GM12878 (cell line): ENCODE measurements around the gene ARHGAP19. TPM values are rescaled to one million over a fixed set of nuclear protein-coding genes. Genes with fewer than 3 reads are reported as not detected.

Source experiments
- ATAC-seq: fragments of 200-7000 bp; cut with Tn5 transposase; 3 replicates; pipeline ENCODE4 v1.9.1; 2020; ENCODE audit warnings: mild to moderate bottlenecking, moderate library complexity
- BruUV-seq: library from RNA; stranded (reverse); fragments of 400-500 nt; replicated peaks from 2 replicates; lab custom pipeline; 2021; lab: Mats Ljungman, UMichigan
- CTCF ChIA-PET: fragments of 300-600 bp; sonication (Branson Sonifier 250); formaldehyde crosslinking; extraction: SDS; loops from one replicate; lab custom pipeline; 2021; ENCODE audit warnings: inconsistent platforms; lab: Yijun Ruan, JAX
- POLR2A ChIA-PET: fragments of 350-600 bp; formaldehyde crosslinking; extraction: SDS; loops from one replicate; lab custom pipeline; 2021; ENCODE audit warnings: inconsistent platforms; lab: Charles Lee
- RAD21 ChIA-PET: fragments of 300-600 bp; sonication (Branson Sonifier 250); formaldehyde crosslinking; loops from one replicate; lab custom pipeline; 2023; ENCODE audit warnings: antibody characterized with exemption; ENCODE audit not compliant: unreplicated experiment; lab: Charles Lee
- SMC1A ChIA-PET: fragments of 300-600 bp; sonication (Branson Sonifier 250); formaldehyde crosslinking; loops from one replicate; lab custom pipeline; 2023; ENCODE audit not compliant: unreplicated experiment, uncharacterized antibody; lab: Charles Lee
- DNase-seq: peaks from one replicate; pipeline ENCODE4 v3.0.0-alpha.2; 2011; ENCODE audit warnings: low read depth, low spot score
- FAIRE-seq: peaks from 3 replicates; lab custom pipeline; 2011; peaks lifted over from hg19 to GRCh38; lab: Jason Lieb, UNC
- H2AFZ ChIP-seq: 2 replicates; pipeline ENCODE4 v1.6.0; 2011; ENCODE audit warnings: low read depth, low read length, control low read depth; ENCODE audit not compliant: control insufficient read depth
- H3K27ac ChIP-seq: 2 replicates; pipeline ENCODE4 v1.5.1; 2011; ENCODE audit warnings: control low read depth; ENCODE audit not compliant: control insufficient read depth, insufficient read depth
- H3K27me3 ChIP-seq, 2 experiments: replicated peaks in 1 of 2; 2 replicates each; pipeline versions ENCODE4 v1.6.0 to v1.6.1; 2011; ENCODE audit warnings: low read length in 1 of 2; ENCODE audit not compliant: control insufficient read depth in 2 of 2, insufficient read depth in 2 of 2
- H3K36me3 ChIP-seq, 2 experiments: 2 replicates each; pipeline ENCODE4 v1.5.1; 2011; ENCODE audit warnings: low read length in 1 of 2; ENCODE audit not compliant: control insufficient read depth in 2 of 2, insufficient read depth in 2 of 2
- H3K4me1 ChIP-seq: 2 replicates; pipeline ENCODE4 v1.6.1; 2011; ENCODE audit warnings: mild to moderate bottlenecking, low read length, moderate library complexity, mixed read lengths; ENCODE audit not compliant: control insufficient read depth, insufficient read depth
- H3K4me2 ChIP-seq: 2 replicates; pipeline ENCODE4 v1.6.0; 2011; ENCODE audit warnings: control low read depth; ENCODE audit not compliant: control insufficient read depth, insufficient read depth
- H3K4me3 ChIP-seq: fragments of 200-600 bp; sonication (generic); 2 replicates; pipeline ENCODE4 v1.5.1; 2016
- H3K79me2 ChIP-seq: 2 replicates; pipeline ENCODE4 v1.6.0; 2011; ENCODE audit warnings: low read length; ENCODE audit not compliant: control insufficient read depth, insufficient read depth
- H3K9ac ChIP-seq: 2 replicates; pipeline ENCODE4 v1.8.0; 2011; ENCODE audit warnings: low read length, control low read depth, mixed read lengths; ENCODE audit not compliant: control insufficient read depth, insufficient read depth
- H3K9me3 ChIP-seq: replicated peaks from 3 replicates; pipeline ENCODE4 v1.5.1; 2011; ENCODE audit warnings: mild to moderate bottlenecking, low read length; ENCODE audit not compliant: control insufficient read depth, insufficient read depth
- H4K20me1 ChIP-seq: 2 replicates; pipeline ENCODE4 v1.6.0; 2011; ENCODE audit not compliant: control insufficient read depth, insufficient read depth
- BMI1 ChIP-seq: fragments of 450-650 bp; IDR thresholded peaks from 2 replicates; pipeline ENCODE4 v1.6.1; 2016; ENCODE audit warnings: mild to moderate bottlenecking, moderate library complexity, borderline replicate concordance
- CBX3 ChIP-seq: fragments of 200-600 bp; sonication (generic); IDR thresholded peaks from 2 replicates; pipeline ENCODE4 v1.6.1; 2016; ENCODE audit warnings: low read depth, borderline replicate concordance
- CBX5 ChIP-seq: sonication (generic); IDR thresholded peaks from 2 replicates; pipeline ENCODE4 v1.6.1; 2016; ENCODE audit warnings: low read depth, moderate library complexity, mild to moderate bottlenecking, inconsistent platforms
- CHD1 ChIP-seq: IDR thresholded peaks from 2 replicates; pipeline ENCODE4 v1.6.1; 2012; ENCODE audit warnings: low read depth, low read length, improper control_type of control experiment
- ETV6 ChIP-seq, 2 experiments: fragments of 450-650 bp in 1 of 2; IDR thresholded peaks in 1 of 2; conservative IDR thresholded peaks in 1 of 2; 2 replicates each; pipeline ENCODE4 v1.6.1; 2014; ENCODE audit warnings: antibody characterized with exemption in 1 of 2, borderline replicate concordance in 1 of 2, low read depth in 1 of 2, mild to moderate bottlenecking in 1 of 2, moderate library complexity in 1 of 2
- IRF4 ChIP-seq: IDR thresholded peaks from 2 replicates; pipeline ENCODE4 v1.6.1; 2011; ENCODE audit warnings: low read depth, low read length
- NBN ChIP-seq: fragments of 450-650 bp; IDR thresholded peaks from 2 replicates; pipeline ENCODE4 v1.6.1; 2016
- NR2C1 ChIP-seq: fragments of 450-650 bp; IDR thresholded peaks from 2 replicates; pipeline ENCODE4 v1.6.1; 2017; ENCODE audit warnings: antibody characterized with exemption, mild to moderate bottlenecking, moderate library complexity
- POU2F2 ChIP-seq: IDR thresholded peaks from 3 replicates; pipeline ENCODE4 v1.6.1; 2011; ENCODE audit warnings: low read depth, mild to moderate bottlenecking, low read length, borderline replicate concordance
- SMARCA5 ChIP-seq: fragments of 450-650 bp; IDR thresholded peaks from 2 replicates; pipeline ENCODE4 v1.6.1; 2017; ENCODE audit warnings: mild to moderate bottlenecking
- SREBF1 ChIP-seq: IDR thresholded peaks from 2 replicates; pipeline ENCODE4 v1.6.1; 2012; ENCODE audit warnings: mild to moderate bottlenecking, low read length
- TCF12 ChIP-seq: IDR thresholded peaks from 2 replicates; pipeline ENCODE4 v1.6.1; 2011; ENCODE audit warnings: low read depth, mild to moderate bottlenecking, low read length
- WRNIP1 ChIP-seq: IDR thresholded peaks from 2 replicates; pipeline ENCODE4 v1.6.1; 2011; ENCODE audit warnings: low read depth, low read length, improper control_type of control experiment, borderline replicate concordance
- ZNF217 ChIP-seq: fragments of 450-650 bp; IDR thresholded peaks from 2 replicates; pipeline ENCODE4 v1.6.1; 2017; ENCODE audit warnings: antibody characterized with exemption, mild to moderate bottlenecking
- ZNF622 ChIP-seq: fragments of 450-650 bp; IDR thresholded peaks from 2 replicates; pipeline ENCODE4 v1.6.1; 2017; ENCODE audit warnings: mild to moderate bottlenecking, inconsistent platforms
- WGBS: methylation state at CpG from one replicate; pipeline ENCODE4 v1.1.6; 2016; ENCODE audit warnings: low lambda C conversion rate; ENCODE audit not compliant: insufficient replicate concordance, insufficient coverage; ENCODE audit errors: missing lambda C conversion rate; 5-methylcytosine and 5-hydroxymethylcytosine counted together
- in situ Hi-C: fragments of 300-500 bp; cut with MboI; formaldehyde crosslinking; loops from 9 replicates; pipeline ENCODE4 v1.14.3; 2018; ENCODE audit warnings: mixed read lengths
- intact Hi-C: fragments of 100-400 bp; cut with micrococcal nuclease; formaldehyde crosslinking; loops from one replicate; pipeline ENCODE4 v1.14.2; 2022; ENCODE audit not compliant: unreplicated experiment
- polyA plus RNA-seq, 11 experiments: library from polyadenylated mRNA; depleted of rRNA in 4 of 11; unstranded in 6 of 11; stranded (reverse) in 5 of 11; fragments of >200 nt; fragmentation: Nextera tagmentation in 4 of 11; fragmentation: Illumina TruSeq in 1 of 11; extraction: Ambion mirVana in 4 of 11; extraction: Trizol in 1 of 11; gene quantifications; 1 replicate in 1 of 11; 2 replicates in 10 of 11; pipeline versions ENCODE4 v1.2.1 to v1.2.3, GENCODE V29; 2011 to 2016; ENCODE audit warnings: inconsistent platforms in 2 of 11, missing spikeins in 2 of 11, low read depth in 1 of 11
- total RNA-seq, 4 experiments: library from RNA; depleted of rRNA in 3 of 4; stranded (reverse); fragments of >200 nt in 3 of 4; fragmentation: Illumina TruSeq in 1 of 4; extraction: Trizol in 1 of 4; gene quantifications; 2 replicates each; pipeline versions ENCODE4 v1.2.1 to v1.2.3, GENCODE V29; 2013 to 2021
- TF ChIP-seq, protein P1 (sequence below): fragments of 450-650 bp; conservative IDR thresholded peaks from 2 replicates; pipeline ENCODE4 v1.6.1; 2017; ENCODE audit warnings: mild to moderate bottlenecking, moderate library complexity

The ARHGAP19 gene
- total and polyA plus RNA-seq, 10 of the 15 experiments (the other 5 are each of a cell fraction or from before 2014, with no cell fraction given): 13.3 to 40.7 (median 22.6) TPM

DNA sequence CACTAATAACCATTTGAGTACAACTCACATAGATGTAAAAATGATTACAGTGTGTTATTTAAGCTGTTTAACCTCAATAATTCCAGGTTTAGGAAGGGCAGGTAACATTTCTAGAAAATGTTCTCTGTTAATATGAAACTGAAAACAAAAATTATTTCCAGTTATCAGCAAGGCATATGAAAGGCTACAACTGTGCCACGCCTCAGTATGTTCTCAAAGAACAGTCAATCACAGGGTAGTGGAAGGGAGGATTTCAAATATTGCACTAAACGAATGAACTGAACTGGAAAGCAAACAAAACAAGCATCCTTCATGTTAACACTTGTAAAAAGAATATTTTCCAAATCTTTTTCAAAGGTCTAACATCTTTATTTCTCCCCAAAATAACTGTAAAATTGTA, 31.3 kb downstream of the ARHGAP19 start:
- no peak overlapping the region for H3K9ac ChIP-seq
- no peak overlapping the region for H3K27ac ChIP-seq
- DNase-seq (no peak), ATAC-seq (no peak), FAIRE-seq (no peak)
- SMC1A ChIA-PET: no interaction called here
- H3K27me3 ChIP-seq: no peaks in the 10 kb centered on the region
- CTCF ChIA-PET: interaction anchor here (1.1 to 1.5 kb wide), 2 partner anchors 18 to 51 kb away, joined by 3 to 6 read pairs; no protein-coding TSS in a partner anchor
- no peak overlapping the region for H3K4me3 ChIP-seq
- WGBS: 98% methylated on average over 2 of the region's 2 CpGs
- no peaks in the 10 kb centered on the region for H3K79me2 ChIP-seq
- no peak overlapping the region for H3K4me2 ChIP-seq
- H2AFZ ChIP-seq: no peak overlapping the region
- in situ Hi-C loops: no loop called here
- POLR2A ChIA-PET: interaction anchor here (0.6 kb wide), 1 partner anchor 52 kb away, joined by 4 read pairs; no protein-coding TSS in a partner anchor
- H4K20me1 ChIP-seq: no peaks in the 10 kb centered on the region
- RAD21 ChIA-PET: no interaction called here
- no peaks in the 10 kb centered on the region for H3K9me3 ChIP-seq
- no peaks in the 10 kb centered on the region for H3K4me1 ChIP-seq
- no peak for TF ChIP-seq WRNIP1
- TF ChIP-seq, all 136 proteins: peak for 0
- peaks cover 0 to 11% of the 10 kb centered on the region in 2 experiments; a peak in 2 of 4 replicates for H3K36me3 ChIP-seq
- no TSS peak for BruUV-seq
- intact Hi-C loops: no loop called here

DNA sequence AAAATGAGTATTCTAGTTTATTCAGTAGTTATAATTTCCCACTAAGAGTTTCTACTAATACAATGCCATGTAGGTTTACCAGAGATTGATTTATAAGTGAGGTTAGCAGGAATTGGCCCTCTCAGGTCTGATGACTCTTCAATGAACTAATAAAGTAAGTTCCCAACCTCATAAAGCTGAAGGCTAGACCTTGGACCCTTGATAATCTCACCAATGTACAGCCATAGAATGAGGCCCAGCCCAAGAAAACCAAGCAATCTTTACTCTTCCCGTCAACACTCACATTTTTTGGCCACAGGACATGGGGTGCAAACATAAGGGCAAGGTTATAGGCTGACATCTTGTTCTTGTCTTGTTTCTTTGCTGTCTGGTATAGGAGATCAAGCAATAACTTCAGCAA, 33.3 kb downstream of the ARHGAP19 start:
- TF ChIP-seq ZNF622: no peak
- TF ChIP-seq SREBF1: no peak
- TF ChIP-seq SMARCA5: no peak
- no peak for TF ChIP-seq NR2C1
- TF ChIP-seq, protein P1, sequence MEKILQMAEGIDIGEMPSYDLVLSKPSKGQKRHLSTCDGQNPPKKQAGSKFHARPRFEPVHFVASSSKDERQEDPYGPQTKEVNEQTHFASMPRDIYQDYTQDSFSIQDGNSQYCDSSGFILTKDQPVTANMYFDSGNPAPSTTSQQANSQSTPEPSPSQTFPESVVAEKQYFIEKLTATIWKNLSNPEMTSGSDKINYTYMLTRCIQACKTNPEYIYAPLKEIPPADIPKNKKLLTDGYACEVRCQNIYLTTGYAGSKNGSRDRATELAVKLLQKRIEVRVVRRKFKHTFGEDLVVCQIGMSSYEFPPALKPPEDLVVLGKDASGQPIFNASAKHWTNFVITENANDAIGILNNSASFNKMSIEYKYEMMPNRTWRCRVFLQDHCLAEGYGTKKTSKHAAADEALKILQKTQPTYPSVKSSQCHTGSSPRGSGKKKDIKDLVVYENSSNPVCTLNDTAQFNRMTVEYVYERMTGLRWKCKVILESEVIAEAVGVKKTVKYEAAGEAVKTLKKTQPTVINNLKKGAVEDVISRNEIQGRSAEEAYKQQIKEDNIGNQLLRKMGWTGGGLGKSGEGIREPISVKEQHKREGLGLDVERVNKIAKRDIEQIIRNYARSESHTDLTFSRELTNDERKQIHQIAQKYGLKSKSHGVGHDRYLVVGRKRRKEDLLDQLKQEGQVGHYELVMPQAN: no peak
- no peak for TF ChIP-seq BMI1
- TF ChIP-seq WRNIP1: no peak
- TF ChIP-seq ETV6 (conservative IDR thresholded peaks at IDR 0.05 in 1 of 2, IDR thresholded peaks at IDR 0.05 in 1 of 2; ENCODE audit: borderline replicate concordance in 1 of 2, low read depth in 1 of 2): no peak
- TF ChIP-seq CBX3: no peak
- TF ChIP-seq IRF4: no peak
- no peak for TF ChIP-seq TCF12
- TF ChIP-seq NBN: no peak
- TF ChIP-seq CBX5: no peak
- no peak for TF ChIP-seq POU2F2
- TF ChIP-seq CHD1: no peak
- no peak for TF ChIP-seq ZNF217
- no peak overlapping the region for H3K27ac ChIP-seq
- H3K4me3 ChIP-seq: no peak overlapping the region
- H3K9me3 ChIP-seq: no peaks in the 10 kb centered on the region
- H3K79me2 ChIP-seq: no peaks in the 10 kb centered on the region
- no peak overlapping the region for H3K9ac ChIP-seq
- no peaks in the 10 kb centered on the region for H3K27me3 ChIP-seq
- SMC1A ChIA-PET: no interaction called here
- no TSS peak for BruUV-seq
- intact Hi-C loops (no loop called here), in situ Hi-C loops (no loop called here)
- peaks cover 0 to 16% of the 10 kb centered on the region in 2 experiments; a peak in 2 of 4 replicates for H3K36me3 ChIP-seq
- WGBS: 96% methylated on average over 1 of the region's 1 CpG
- H3K4me1 ChIP-seq: no peaks in the 10 kb centered on the region
- FAIRE-seq (no peak), ATAC-seq (no peak), DNase-seq (no peak)
- H4K20me1 ChIP-seq: no peaks in the 10 kb centered on the region
- H2AFZ ChIP-seq: no peak overlapping the region
- RAD21 ChIA-PET: no interaction called here
- H3K4me2 ChIP-seq: no peak overlapping the region
- CTCF ChIA-PET: interaction anchor here (0.6 to 0.9 kb wide), 2 partner anchors 21 to 618 kb away, joined by 3 read pairs; no protein-coding TSS in a partner anchor
- POLR2A ChIA-PET: no interaction called here
